Karpas-422 (cell line): ENCODE results near the gene TMTC2. TPM values are rescaled to one million over a fixed set of nuclear protein-coding genes. Genes with fewer than 3 reads are reported as not detected.

ENCODE experiments used
- DNase-seq: peaks from one replicate; pipeline ENCODE4 v3.0.0-alpha.2; 2015
- H2AFZ ChIP-seq: fragments of 200-600 bp; sonication (generic); 2 replicates; pipeline ENCODE4 v1.6.1; 2014; ENCODE audit warnings: antibody characterized with exemption, low read length, mixed read lengths
- H3K27ac ChIP-seq: fragments of 200-600 bp; sonication (generic); 2 replicates; pipeline ENCODE4 v1.5.1; 2014; ENCODE audit warnings: mild to moderate bottlenecking, low read length, moderate library complexity
- H3K27me3 ChIP-seq: fragments of 200-600 bp; sonication (generic); 2 replicates; pipeline ENCODE4 v1.6.1; 2014; ENCODE audit warnings: low read length, mixed read lengths
- H3K36me3 ChIP-seq: fragments of 200-600 bp; sonication (generic); 2 replicates; pipeline ENCODE4 v1.6.1; 2014; ENCODE audit warnings: low read length, mixed read lengths; ENCODE audit not compliant: insufficient read depth
- H3K4me1 ChIP-seq: fragments of 200-600 bp; sonication (generic); 2 replicates; pipeline ENCODE4 v1.6.1; 2014; ENCODE audit warnings: mild to moderate bottlenecking, low read length, mixed read lengths
- H3K4me2 ChIP-seq: fragments of 200-600 bp; sonication (generic); 2 replicates; pipeline ENCODE4 v1.6.1; 2014; ENCODE audit warnings: low read length, low read depth, mild to moderate bottlenecking; ENCODE audit not compliant: poor library complexity, severe bottlenecking
- H3K4me3 ChIP-seq: fragments of 200-600 bp; sonication (generic); 2 replicates; pipeline ENCODE4 v1.5.1; 2014; ENCODE audit warnings: mild to moderate bottlenecking, antibody characterized with exemption, low read length, mixed read lengths
- H3K79me2 ChIP-seq: fragments of 200-600 bp; sonication (generic); 2 replicates; pipeline ENCODE4 v1.6.1; 2014; ENCODE audit warnings: mild to moderate bottlenecking, low read length, mixed read lengths
- H3K9ac ChIP-seq: fragments of 200-600 bp; sonication (generic); 2 replicates; pipeline ENCODE4 v1.6.0; 2014; ENCODE audit warnings: low read length
- H3K9me2 ChIP-seq: fragments of 200-600 bp; sonication (generic), shearing (Covaris generic); replicated peaks from 2 replicates; pipeline ENCODE4 v1.6.0; 2014; ENCODE audit warnings: mild to moderate bottlenecking, low read length, moderate library complexity; ENCODE audit not compliant: insufficient read depth
- H3K9me3 ChIP-seq: fragments of 300-700, 200-600 bp; sonication (generic); 2 replicates; pipeline ENCODE4 v1.6.1; 2014; ENCODE audit warnings: low read length, mixed read lengths
- H4K20me1 ChIP-seq: fragments of 200-600 bp; sonication (generic); 2 replicates; pipeline ENCODE4 v1.6.1; 2014; ENCODE audit warnings: mild to moderate bottlenecking, antibody characterized with exemption, low read length, low read depth; ENCODE audit not compliant: insufficient read depth
- total RNA-seq: library from RNA; depleted of rRNA; stranded (reverse); fragments of >200 nt; shearing (Covaris generic); gene quantifications from 2 replicates; pipeline ENCODE4 v1.2.3, GENCODE V29; 2014; ENCODE audit warnings: low replicate concordance

The TMTC2 gene
- total RNA-seq, 1 experiment from 2014 or later = 5.0 TPM

- no peaks in the 10 kb centered on the region for H3K9me3 ChIP-seq
- no peaks in the 10 kb centered on the region for H4K20me1 ChIP-seq
- no peaks in the 10 kb centered on the region for H3K4me1 ChIP-seq
- no peak overlapping the region for H2AFZ ChIP-seq
- no peak overlapping the region for H3K4me2 ChIP-seq
- H3K79me2 ChIP-seq = no peaks in the 10 kb centered on the region
- H3K27me3 ChIP-seq = no peaks in the 10 kb centered on the region
- no peak for DNase-seq
- no peak overlapping the region for H3K4me3 ChIP-seq
- H3K9ac ChIP-seq = no peak overlapping the region
- no peak overlapping the region for H3K27ac ChIP-seq
- H3K9me2 ChIP-seq = peaks cover 7% of the 10 kb centered on the region; the same call in 1 of the 2 replicates
- no peaks in the 10 kb centered on the region for H3K36me3 ChIP-seq
Measured at GRCh38 chr12:83092606-83093005, 405.9 kb downstream of the TMTC2 start.

GRCh38 chr12:83093426-83093825 lies 406.7 kb downstream of the TMTC2 start:
- no peak overlapping the region for H3K27ac ChIP-seq
- H3K9me2 ChIP-seq = peaks cover 7% of the 10 kb centered on the region; the same call in 1 of the 2 replicates
- no peak overlapping the region for H2AFZ ChIP-seq
- no peaks in the 10 kb centered on the region for H3K27me3 ChIP-seq
- no peaks in the 10 kb centered on the region for H3K79me2 ChIP-seq
- H4K20me1 ChIP-seq = no peaks in the 10 kb centered on the region
- no peak overlapping the region for H3K4me3 ChIP-seq
- no peaks in the 10 kb centered on the region for H3K4me1 ChIP-seq
- no peaks in the 10 kb centered on the region for H3K36me3 ChIP-seq
- H3K9ac ChIP-seq = no peak overlapping the region
- H3K4me2 ChIP-seq = no peak overlapping the region
- no peaks in the 10 kb centered on the region for H3K9me3 ChIP-seq
- no peak for DNase-seq

- H3K27ac ChIP-seq = no peak overlapping the region
- H3K9me2 ChIP-seq = peaks cover 6% of the 10 kb centered on the region; the same call in 1 of the 2 replicates
- no peaks in the 10 kb centered on the region for H3K9me3 ChIP-seq
- H3K4me1 ChIP-seq = no peaks in the 10 kb centered on the region
- no peaks in the 10 kb centered on the region for H3K36me3 ChIP-seq
- no peaks in the 10 kb centered on the region for H3K79me2 ChIP-seq
- no peak overlapping the region for H3K9ac ChIP-seq
- H3K27me3 ChIP-seq = no peaks in the 10 kb centered on the region
- no peak for DNase-seq
- no peak overlapping the region for H3K4me2 ChIP-seq
- no peak overlapping the region for H2AFZ ChIP-seq
- no peaks in the 10 kb centered on the region for H4K20me1 ChIP-seq
- no peak overlapping the region for H3K4me3 ChIP-seq
Measured at GRCh38 chr12:83097643-83098342, 411.1 kb downstream of the TMTC2 start.

- Histone ChIP-seq H4K20me1 (no peaks in the 10 kb centered on the region), H3K36me3 (no peaks in the 10 kb centered on the region), H3K9me3 (no peaks in the 10 kb centered on the region), H3K79me2 (no peaks in the 10 kb centered on the region), H3K4me3 (no peak overlapping the region), H3K9me2 (no peaks in the 10 kb centered on the region), H3K4me1 (no peaks in the 10 kb centered on the region), H3K27ac (no peak overlapping the region), H3K4me2 (no peak overlapping the region), H3K9ac (no peak overlapping the region), H3K27me3 (no peaks in the 10 kb centered on the region), H2AFZ (no peak overlapping the region)
- DNase-seq = no peak
Measured at GRCh38 chr12:83099436-83099835, 412.7 kb downstream of the TMTC2 start.

- Histone ChIP-seq H2AFZ (no peak overlapping the region), H3K36me3 (no peaks in the 10 kb centered on the region), H3K27ac (no peak overlapping the region), H3K27me3 (no peaks in the 10 kb centered on the region), H3K9me3 (no peaks in the 10 kb centered on the region), H3K9me2 (no peaks in the 10 kb centered on the region), H3K4me2 (no peak overlapping the region), H3K4me1 (no peaks in the 10 kb centered on the region), H3K79me2 (no peaks in the 10 kb centered on the region), H4K20me1 (no peaks in the 10 kb centered on the region), H3K4me3 (no peak overlapping the region), H3K9ac (no peak overlapping the region)
- no peak for DNase-seq
Measured at GRCh38 chr12:83102499-83102898, 415.8 kb downstream of the TMTC2 start.

GRCh38 chr12:83106873-83107272 lies 420.2 kb downstream of the TMTC2 start:
- no peaks in the 10 kb centered on the region for H3K4me1 ChIP-seq
- no peak overlapping the region for H3K27ac ChIP-seq
- no peak overlapping the region for H2AFZ ChIP-seq
- H3K4me3 ChIP-seq = no peak overlapping the region
- H3K9ac ChIP-seq = no peak overlapping the region
- no peak overlapping the region for H3K4me2 ChIP-seq
- no peaks in the 10 kb centered on the region for H3K9me2 ChIP-seq
- H3K9me3 ChIP-seq = 0 out of 2 replicates have a peak, but pooled peaks cover 2% of the 10 kb centered on the region
- no peaks in the 10 kb centered on the region for H3K27me3 ChIP-seq
- no peaks in the 10 kb centered on the region for H3K36me3 ChIP-seq
- H3K79me2 ChIP-seq = no peaks in the 10 kb centered on the region
- no peaks in the 10 kb centered on the region for H4K20me1 ChIP-seq
- no peak for DNase-seq

- Histone ChIP-seq H2AFZ (no peak overlapping the region), H3K9me2 (no peaks in the 10 kb centered on the region), H3K4me2 (no peak overlapping the region), H3K36me3 (no peaks in the 10 kb centered on the region), H3K9me3 (0 out of 2 replicates have a peak, but pooled peaks cover 2% of the 10 kb centered on the region), H3K9ac (no peak overlapping the region), H3K4me1 (no peaks in the 10 kb centered on the region), H3K4me3 (no peak overlapping the region), H3K27me3 (no peaks in the 10 kb centered on the region), H3K27ac (no peak overlapping the region), H3K79me2 (no peaks in the 10 kb centered on the region), H4K20me1 (no peaks in the 10 kb centered on the region)
- no peak for DNase-seq
Measured at GRCh38 chr12:83110424-83110823, 423.7 kb downstream of the TMTC2 start.

GRCh38 chr12:83113945-83114344 lies 427.2 kb downstream of the TMTC2 start:
- Histone ChIP-seq H3K79me2 (no peaks in the 10 kb centered on the region), H3K4me3 (no peak overlapping the region), H3K4me1 (no peaks in the 10 kb centered on the region), H4K20me1 (no peaks in the 10 kb centered on the region), H3K9ac (no peak overlapping the region), H3K36me3 (no peaks in the 10 kb centered on the region), H3K27me3 (no peaks in the 10 kb centered on the region), H2AFZ (no peak overlapping the region), H3K4me2 (no peak overlapping the region), H3K27ac (no peak overlapping the region), H3K9me3 (0 out of 2 replicates have a peak, but pooled peaks cover 2% of the 10 kb centered on the region), H3K9me2 (no peaks in the 10 kb centered on the region)
- DNase-seq = no peak
